ENCODE measurements around the gene KAT2A. TPM values are rescaled to one million over a fixed set of nuclear protein-coding genes. Genes with fewer than 3 reads are reported as not detected.

The KAT2A gene
- total RNA-seq, 1 donor from 2014 or later = 13.1 TPM

GRCh38 chr17:42101513-42102292 lies 19.5 kb downstream of the KAT2A start:
- TF ChIP-seq CTCF (conservative IDR thresholded peaks at IDR 0.05; ENCODE audit: low read depth, low read length) = peak; percentile 92
- H3K4me3 ChIP-seq (ENCODE audit: low read depth, low read length) = no peak overlapping the region
- DNase-seq (ENCODE audit: low read depth) = no peak

- no peak for TF ChIP-seq CTCF (conservative IDR thresholded peaks at IDR 0.05; ENCODE audit: low read depth, low read length)
- no peak for DNase-seq (ENCODE audit: low read depth)
- H3K4me3 ChIP-seq (ENCODE audit: low read depth, low read length) = no peak overlapping the region
These were observed 22.3 kb downstream of the KAT2A start for GRCh38 chr17:42098730-42099399.

- DNase-seq (ENCODE audit: low read depth) = no peak
- no peak within 1 kb of the TSS for H3K4me3 ChIP-seq (ENCODE audit: low read depth, low read length)
- no peak for TF ChIP-seq CTCF (conservative IDR thresholded peaks at IDR 0.05; ENCODE audit: low read depth, low read length)
These were observed 23.2 kb downstream of the KAT2A start, which contains the start of gene ZNF385C for GRCh38 chr17:42097691-42098631. Gene ZNF385C (minus strand): TSS chr17:42098473. CDS start chr17:42063056, 35,417 bp downstream.

- no peak for DNase-seq (ENCODE audit: low read depth)
- no peak for TF ChIP-seq CTCF (conservative IDR thresholded peaks at IDR 0.05; ENCODE audit: low read depth, low read length)
- H3K4me3 ChIP-seq (ENCODE audit: low read depth, low read length) = no peak overlapping the region
These were observed 24.6 kb downstream of the KAT2A start for GRCh38 chr17:42096360-42097111.

GRCh38 chr17:42094375-42095069 lies 26.6 kb downstream of the KAT2A start:
- TF ChIP-seq CTCF (conservative IDR thresholded peaks at IDR 0.05; ENCODE audit: low read depth, low read length) = no peak
- no peak overlapping the region for H3K4me3 ChIP-seq (ENCODE audit: low read depth, low read length)
- DNase-seq (ENCODE audit: low read depth) = no peak

Data from epithelial cell of proximal tubule (primary cell).